GM12878 (cell line): ENCODE data around the gene RALB. TPM values are rescaled to one million over a fixed set of nuclear protein-coding genes. Genes with fewer than 3 reads are reported as not detected.

ENCODE experiments used
- ATAC-seq: fragments of 200-7000 bp; cut with Tn5 transposase; 3 replicates; pipeline ENCODE4 v1.9.1; 2020; ENCODE audit warnings: mild to moderate bottlenecking, moderate library complexity
- BruUV-seq: library from RNA; stranded (reverse); fragments of 400-500 nt; replicated peaks from 2 replicates; lab custom pipeline; 2021; lab: Mats Ljungman, UMichigan
- CTCF ChIA-PET: fragments of 300-600 bp; sonication (Branson Sonifier 250); formaldehyde crosslinking; extraction: SDS; loops from one replicate; lab custom pipeline; 2021; ENCODE audit warnings: inconsistent platforms; lab: Yijun Ruan, JAX
- POLR2A ChIA-PET: fragments of 350-600 bp; formaldehyde crosslinking; extraction: SDS; loops from one replicate; lab custom pipeline; 2021; ENCODE audit warnings: inconsistent platforms; lab: Charles Lee
- RAD21 ChIA-PET: fragments of 300-600 bp; sonication (Branson Sonifier 250); formaldehyde crosslinking; loops from one replicate; lab custom pipeline; 2023; ENCODE audit warnings: antibody characterized with exemption; ENCODE audit not compliant: unreplicated experiment; lab: Charles Lee
- SMC1A ChIA-PET: fragments of 300-600 bp; sonication (Branson Sonifier 250); formaldehyde crosslinking; loops from one replicate; lab custom pipeline; 2023; ENCODE audit not compliant: unreplicated experiment, uncharacterized antibody; lab: Charles Lee
- DNase-seq: peaks from one replicate; pipeline ENCODE4 v3.0.0-alpha.2; 2011; ENCODE audit warnings: low read depth, low spot score
- FAIRE-seq: peaks from 3 replicates; lab custom pipeline; 2011; peaks lifted over from hg19 to GRCh38; lab: Jason Lieb, UNC
- H2AFZ ChIP-seq: 2 replicates; pipeline ENCODE4 v1.6.0; 2011; ENCODE audit warnings: low read depth, low read length, control low read depth; ENCODE audit not compliant: control insufficient read depth
- H3K27ac ChIP-seq: 2 replicates; pipeline ENCODE4 v1.5.1; 2011; ENCODE audit warnings: control low read depth; ENCODE audit not compliant: control insufficient read depth, insufficient read depth
- H3K27me3 ChIP-seq, 2 experiments: replicated peaks in 1 of 2; 2 replicates each; pipeline versions ENCODE4 v1.6.0 to v1.6.1; 2011; ENCODE audit warnings: low read length in 1 of 2; ENCODE audit not compliant: control insufficient read depth in 2 of 2, insufficient read depth in 2 of 2
- H3K36me3 ChIP-seq, 2 experiments: 2 replicates each; pipeline ENCODE4 v1.5.1; 2011; ENCODE audit warnings: low read length in 1 of 2; ENCODE audit not compliant: control insufficient read depth in 2 of 2, insufficient read depth in 2 of 2
- H3K4me1 ChIP-seq: 2 replicates; pipeline ENCODE4 v1.6.1; 2011; ENCODE audit warnings: mild to moderate bottlenecking, low read length, moderate library complexity, mixed read lengths; ENCODE audit not compliant: control insufficient read depth, insufficient read depth
- H3K4me2 ChIP-seq: 2 replicates; pipeline ENCODE4 v1.6.0; 2011; ENCODE audit warnings: control low read depth; ENCODE audit not compliant: control insufficient read depth, insufficient read depth
- H3K4me3 ChIP-seq: fragments of 200-600 bp; sonication (generic); 2 replicates; pipeline ENCODE4 v1.5.1; 2016
- H3K79me2 ChIP-seq: 2 replicates; pipeline ENCODE4 v1.6.0; 2011; ENCODE audit warnings: low read length; ENCODE audit not compliant: control insufficient read depth, insufficient read depth
- H3K9ac ChIP-seq: 2 replicates; pipeline ENCODE4 v1.8.0; 2011; ENCODE audit warnings: low read length, control low read depth, mixed read lengths; ENCODE audit not compliant: control insufficient read depth, insufficient read depth
- H3K9me3 ChIP-seq: replicated peaks from 3 replicates; pipeline ENCODE4 v1.5.1; 2011; ENCODE audit warnings: mild to moderate bottlenecking, low read length; ENCODE audit not compliant: control insufficient read depth, insufficient read depth
- H4K20me1 ChIP-seq: 2 replicates; pipeline ENCODE4 v1.6.0; 2011; ENCODE audit not compliant: control insufficient read depth, insufficient read depth
- ASH2L ChIP-seq: fragments of 300-600, 200-600 bp; sonication (generic); IDR thresholded peaks from 2 replicates; pipeline ENCODE4 v1.6.1; 2017; ENCODE audit warnings: low read depth, mild to moderate bottlenecking, borderline replicate concordance
- ATF7 ChIP-seq: fragments of 450-650 bp; IDR thresholded peaks from 2 replicates; pipeline ENCODE4 v1.6.1; 2016; ENCODE audit warnings: low read depth, mild to moderate bottlenecking
- BCLAF1 ChIP-seq: fragments of 450-650 bp; IDR thresholded peaks from 2 replicates; pipeline ENCODE4 v1.6.1; 2017; ENCODE audit warnings: antibody characterized with exemption, mild to moderate bottlenecking, moderate library complexity
- BMI1 ChIP-seq: fragments of 450-650 bp; IDR thresholded peaks from 2 replicates; pipeline ENCODE4 v1.6.1; 2016; ENCODE audit warnings: mild to moderate bottlenecking, moderate library complexity, borderline replicate concordance
- CBFB ChIP-seq: IDR thresholded peaks from 2 replicates; pipeline ENCODE4 v1.6.1; 2016; ENCODE audit warnings: antibody characterized with exemption, low read depth
- CREB1 ChIP-seq: IDR thresholded peaks from 2 replicates; pipeline ENCODE4 v1.6.1; 2012; ENCODE audit warnings: low read depth, mild to moderate bottlenecking, inconsistent platforms
- ETV6 ChIP-seq, 2 experiments: fragments of 450-650 bp in 1 of 2; IDR thresholded peaks in 1 of 2; conservative IDR thresholded peaks in 1 of 2; 2 replicates each; pipeline ENCODE4 v1.6.1; 2014; ENCODE audit warnings: antibody characterized with exemption in 1 of 2, borderline replicate concordance in 1 of 2, low read depth in 1 of 2, mild to moderate bottlenecking in 1 of 2, moderate library complexity in 1 of 2
- GATAD2B ChIP-seq: fragments of 450-650 bp; conservative IDR thresholded peaks from 2 replicates; pipeline ENCODE4 v1.6.1; 2017; ENCODE audit warnings: low read depth, mild to moderate bottlenecking, moderate library complexity
- HCFC1 ChIP-seq: fragments of 150-350 bp; IDR thresholded peaks from 2 replicates; pipeline ENCODE4 v1.6.1; 2014; ENCODE audit warnings: low read length
- HSF1 ChIP-seq: fragments of 150-350 bp; IDR thresholded peaks from 2 replicates; pipeline ENCODE4 v1.6.1; 2014; ENCODE audit warnings: mild to moderate bottlenecking, low read depth, low read length
- MEF2A ChIP-seq: IDR thresholded peaks from 2 replicates; pipeline ENCODE4 v1.6.1; 2011; ENCODE audit warnings: low read depth, mild to moderate bottlenecking, low read length, moderate library complexity; ENCODE audit not compliant: insufficient read depth
- MYB ChIP-seq: fragments of 150-350 bp; IDR thresholded peaks from 2 replicates; pipeline ENCODE4 v1.6.1; 2014; ENCODE audit warnings: mild to moderate bottlenecking, low read depth, low read length, borderline replicate concordance
- POLR2A ChIP-seq: IDR thresholded peaks from 2 replicates; pipeline ENCODE4 v1.6.1; 2011; ENCODE audit warnings: low read depth, mild to moderate bottlenecking, low read length
- RBBP5 ChIP-seq: fragments of 200-600 bp; sonication (generic); conservative IDR thresholded peaks from 2 replicates; pipeline ENCODE4 v1.6.1; 2016
- RCOR1 ChIP-seq: conservative IDR thresholded peaks from 2 replicates; pipeline ENCODE4 v1.6.1; 2012; ENCODE audit warnings: low read depth, low read length, improper control_type of control experiment
- SMAD1 ChIP-seq: fragments of 450-650 bp; IDR thresholded peaks from 2 replicates; pipeline ENCODE4 v1.6.1; 2018; ENCODE audit warnings: mild to moderate bottlenecking, low read depth; ENCODE audit not compliant: partially characterized antibody
- SMC3 ChIP-seq: IDR thresholded peaks from 2 replicates; pipeline ENCODE4 v1.6.1; 2011; ENCODE audit warnings: low read length, improper control_type of control experiment, borderline replicate concordance
- TBL1XR1 ChIP-seq: IDR thresholded peaks from 2 replicates; pipeline ENCODE4 v1.6.1; 2012; ENCODE audit warnings: low read depth, low read length, improper control_type of control experiment
- ZNF384 ChIP-seq: IDR thresholded peaks from 2 replicates; pipeline ENCODE4 v1.6.1; 2012; ENCODE audit warnings: low read depth, mild to moderate bottlenecking, low read length, improper control_type of control experiment, borderline replicate concordance
- ZZZ3 ChIP-seq: IDR thresholded peaks from 2 replicates; pipeline ENCODE4 v1.6.1; 2011; ENCODE audit warnings: low read depth; ENCODE audit not compliant: control insufficient read depth, insufficient read length
- WGBS: methylation state at CpG from one replicate; pipeline ENCODE4 v1.1.6; 2016; ENCODE audit warnings: low lambda C conversion rate; ENCODE audit not compliant: insufficient replicate concordance, insufficient coverage; ENCODE audit errors: missing lambda C conversion rate; 5-methylcytosine and 5-hydroxymethylcytosine counted together
- in situ Hi-C: fragments of 300-500 bp; cut with MboI; formaldehyde crosslinking; loops from 9 replicates; pipeline ENCODE4 v1.14.3; 2018; ENCODE audit warnings: mixed read lengths
- intact Hi-C: fragments of 100-400 bp; cut with micrococcal nuclease; formaldehyde crosslinking; loops from one replicate; pipeline ENCODE4 v1.14.2; 2022; ENCODE audit not compliant: unreplicated experiment
- polyA plus RNA-seq, 11 experiments: library from polyadenylated mRNA; depleted of rRNA in 4 of 11; unstranded in 6 of 11; stranded (reverse) in 5 of 11; fragments of >200 nt; fragmentation: Nextera tagmentation in 4 of 11; fragmentation: Illumina TruSeq in 1 of 11; extraction: Ambion mirVana in 4 of 11; extraction: Trizol in 1 of 11; gene quantifications; 1 replicate in 1 of 11; 2 replicates in 10 of 11; pipeline versions ENCODE4 v1.2.1 to v1.2.3, GENCODE V29; 2011 to 2016; ENCODE audit warnings: inconsistent platforms in 2 of 11, missing spikeins in 2 of 11, low read depth in 1 of 11
- total RNA-seq, 4 experiments: library from RNA; depleted of rRNA in 3 of 4; stranded (reverse); fragments of >200 nt in 3 of 4; fragmentation: Illumina TruSeq in 1 of 4; extraction: Trizol in 1 of 4; gene quantifications; 2 replicates each; pipeline versions ENCODE4 v1.2.1 to v1.2.3, GENCODE V29; 2013 to 2021

Gene RALB
- total and polyA plus RNA-seq, 10 of the 15 experiments (the other 5 are each of a cell fraction or from before 2014, with no cell fraction given), result 8.3 to 54.0 (median 24.2) TPM

GRCh38 chr2:120301284-120301683, 48.6 kb downstream of the RALB start:
- Histone ChIP-seq H2AFZ (no peak overlapping the region), H3K9me3 (no peaks in the 10 kb centered on the region), H3K4me2 (no peak overlapping the region)
- ATAC-seq, result no peak
- RAD21 ChIA-PET, result no interaction called here
- TF ChIP-seq MYB (no peak), TBL1XR1 (no peak), RCOR1 (no peak), ATF7 (no peak), SMAD1 (no peak), SMC3 (no peak), ZNF384 (no peak), BCLAF1 (no peak), POLR2A (no peak), ETV6 (conservative IDR thresholded peaks at IDR 0.05 in 1 of 2, IDR thresholded peaks at IDR 0.05 in 1 of 2; ENCODE audit: borderline replicate concordance in 1 of 2, low read depth in 1 of 2) (no peak), HSF1 (no peak), CBFB (no peak), CREB1 (no peak), RBBP5 (no peak), ASH2L (no peak), HCFC1 (no peak), ZZZ3 (no peak), BMI1 (no peak), GATAD2B (no peak), MEF2A (no peak)
- TF ChIP-seq, all 136 proteins: peak for 0
- no peak for FAIRE-seq
- CTCF ChIA-PET, result interaction anchor here (0.6 to 1.7 kb wide), 5 partner anchors 8 to 44 kb away, joined by 3 to 4 read pairs (median 4); no protein-coding TSS in a partner anchor
- no peak for DNase-seq
- in situ Hi-C loops, result no loop called here
- H3K9ac ChIP-seq, result no peak overlapping the region
- WGBS, result 93% methylated on average over 5 of the region's 5 CpGs
- no peaks in the 10 kb centered on the region for H3K27me3 ChIP-seq
- no peaks in the 10 kb centered on the region for H3K79me2 ChIP-seq
- BruUV-seq, result no TSS peak
- H3K4me1 ChIP-seq, result peaks cover 7% of the 10 kb centered on the region
- no peak overlapping the region for H3K4me3 ChIP-seq
- SMC1A ChIA-PET, result interaction anchor here (1.1 to 1.6 kb wide), 4 partner anchors 12 to 123 kb away, joined by 3 to 4 read pairs (median 3); no protein-coding TSS in a partner anchor
- intact Hi-C loops, result no loop called here
- POLR2A ChIA-PET, result interaction anchor here (1.1 kb wide), 1 partner anchor 9 kb away, joined by 3 read pairs; no protein-coding TSS in a partner anchor
- H4K20me1 ChIP-seq, result no peaks in the 10 kb centered on the region
- no peaks in the 10 kb centered on the region; a peak in 1 of 4 replicates for H3K36me3 ChIP-seq
- H3K27ac ChIP-seq, result no peak overlapping the region
